GM18870 (cell line): Measurements from ENCODE around the gene CYP2W1.
"Not testable (repeated sequence)": the region's sequence is repeated elsewhere in the genome, so short reads cannot be mapped to it uniquely, and the experiment has no call there.

Experiments used
- ATAC-seq: cut with Tn5 transposase; IDR thresholded peaks from one replicate; pipeline ENCODE4 v1.9.1; 2021; ENCODE audit warnings: moderate library complexity; ENCODE audit not compliant: unreplicated experiment

The CYP2W1 gene

GRCh38 chr7:1028044-1028770 lies 45.2 kb downstream of the CYP2W1 start:
- no peak for ATAC-seq

GRCh38 chr7:1028775-1029636 lies 46.0 kb downstream of the CYP2W1 start:
- ATAC-seq = no peak

GRCh38 chr7:1029637-1030443 lies 46.9 kb downstream of the CYP2W1 start:
- no peak for ATAC-seq

- ATAC-seq = no peak
These were observed 47.6 kb downstream of the CYP2W1 start for GRCh38 chr7:1030444-1031070.

GRCh38 chr7:1031716-1032455 lies 48.9 kb downstream of the CYP2W1 start:
- no peak for ATAC-seq

- ATAC-seq = no peak
These were observed 49.7 kb downstream of the CYP2W1 start for GRCh38 chr7:1032536-1033181.

- no peak for ATAC-seq
These were observed 50.7 kb downstream of the CYP2W1 start for GRCh38 chr7:1033546-1034145.

GRCh38 chr7:1034769-1035168 lies 51.8 kb downstream of the CYP2W1 start:
- ATAC-seq = not testable (repeated sequence)

- ATAC-seq = not testable (repeated sequence)
These were observed 53.4 kb downstream of the CYP2W1 start for GRCh38 chr7:1036164-1036928.
